Measurements from ENCODE around the gene BSCL2.

DNA sequence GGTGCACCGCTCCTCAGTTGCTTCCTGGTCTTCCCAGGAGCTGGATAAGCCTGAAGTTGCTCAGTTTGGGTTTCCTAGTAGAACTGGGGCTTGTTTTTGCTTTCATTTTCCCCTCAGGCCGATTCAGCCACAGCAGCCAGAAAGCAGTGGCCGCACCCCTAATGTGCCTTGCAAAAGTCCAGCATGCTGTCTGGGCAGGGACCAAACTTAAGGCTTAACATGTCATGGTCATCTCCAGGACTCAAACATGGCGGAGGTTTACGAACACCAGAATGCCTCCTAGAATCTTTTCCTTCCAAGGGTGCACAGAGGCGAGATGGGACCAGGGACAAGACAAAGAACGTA is 2.7 kb upstream of the BSCL2 start:
- no peak for TF ChIP-seq CTCF (IDR thresholded peaks at IDR 0.05)
- TF ChIP-seq POLR2A (IDR thresholded peaks at IDR 0.05) = no peak
